ENCODE measurements around the gene CPLX3. TPM values are rescaled to one million over a fixed set of nuclear protein-coding genes. Genes with fewer than 3 reads are reported as not detected.

CPLX3 gene
- total RNA-seq, 1 donor from 2014 or later = not detected

DNA sequence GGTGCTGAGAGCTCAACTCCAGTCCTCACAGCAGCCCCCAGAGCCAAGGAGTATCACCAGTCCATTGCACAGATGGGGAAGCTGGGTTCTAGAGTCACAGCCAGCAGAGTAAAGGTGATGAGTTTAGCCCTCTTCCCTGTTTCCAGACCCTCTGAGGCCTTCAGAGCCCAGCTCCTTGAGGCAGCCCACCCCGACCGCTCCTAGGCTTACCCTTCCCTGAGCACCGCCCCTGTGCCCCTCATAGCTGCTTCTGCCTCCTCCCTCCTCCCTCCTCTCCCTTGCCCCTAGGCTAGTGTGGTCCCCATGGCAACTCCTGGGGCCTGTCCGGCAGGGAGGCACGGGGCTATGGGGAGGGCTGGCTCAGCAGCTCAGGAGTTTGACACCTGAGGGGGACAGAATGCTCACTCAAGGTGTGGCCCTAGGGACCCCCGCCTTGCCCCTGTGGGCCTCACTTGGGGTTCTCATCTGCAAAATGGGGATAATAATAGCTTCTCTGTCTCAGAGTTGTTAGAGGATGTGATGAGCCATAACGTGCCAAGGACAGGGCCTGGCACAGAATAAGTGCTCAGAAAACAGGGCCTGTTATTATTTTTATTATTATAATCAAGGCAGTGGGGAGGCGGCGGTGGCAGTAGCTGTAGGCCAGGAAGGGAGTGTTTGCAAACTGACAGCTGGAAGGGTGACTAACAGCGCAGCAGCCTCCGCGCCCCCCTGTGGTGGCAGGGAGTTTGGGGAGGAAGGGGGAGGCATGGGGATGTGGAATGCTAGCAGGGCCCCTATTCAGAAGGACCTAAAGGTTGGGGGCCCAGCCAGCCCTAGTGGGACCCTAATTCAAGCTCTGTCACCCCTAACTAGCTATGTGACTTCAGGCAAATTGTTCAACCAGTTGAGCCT is 33.0 kb upstream of the CPLX3 start:
- H3K27me3 Mint-ChIP-seq = no peaks in the 10 kb centered on the region
- H3K27ac Mint-ChIP-seq = no peak overlapping the region
- H3K4me1 Mint-ChIP-seq (ENCODE audit: unreplicated experiment) = peaks cover 38% of the 10 kb centered on the region
- no peak overlapping the region for H3K4me3 Mint-ChIP-seq
- H3K36me3 Mint-ChIP-seq = no peaks in the 10 kb centered on the region
- TF ChIP-seq, protein P1, sequence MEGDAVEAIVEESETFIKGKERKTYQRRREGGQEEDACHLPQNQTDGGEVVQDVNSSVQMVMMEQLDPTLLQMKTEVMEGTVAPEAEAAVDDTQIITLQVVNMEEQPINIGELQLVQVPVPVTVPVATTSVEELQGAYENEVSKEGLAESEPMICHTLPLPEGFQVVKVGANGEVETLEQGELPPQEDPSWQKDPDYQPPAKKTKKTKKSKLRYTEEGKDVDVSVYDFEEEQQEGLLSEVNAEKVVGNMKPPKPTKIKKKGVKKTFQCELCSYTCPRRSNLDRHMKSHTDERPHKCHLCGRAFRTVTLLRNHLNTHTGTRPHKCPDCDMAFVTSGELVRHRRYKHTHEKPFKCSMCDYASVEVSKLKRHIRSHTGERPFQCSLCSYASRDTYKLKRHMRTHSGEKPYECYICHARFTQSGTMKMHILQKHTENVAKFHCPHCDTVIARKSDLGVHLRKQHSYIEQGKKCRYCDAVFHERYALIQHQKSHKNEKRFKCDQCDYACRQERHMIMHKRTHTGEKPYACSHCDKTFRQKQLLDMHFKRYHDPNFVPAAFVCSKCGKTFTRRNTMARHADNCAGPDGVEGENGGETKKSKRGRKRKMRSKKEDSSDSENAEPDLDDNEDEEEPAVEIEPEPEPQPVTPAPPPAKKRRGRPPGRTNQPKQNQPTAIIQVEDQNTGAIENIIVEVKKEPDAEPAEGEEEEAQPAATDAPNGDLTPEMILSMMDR (conservative IDR thresholded peaks at IDR 0.05) = peak; percentile 18
- no peaks in the 10 kb centered on the region for H3K9me3 Mint-ChIP-seq
- no peak for DNase-seq (ENCODE audit: extremely low spot score, unreplicated experiment)

DNA sequence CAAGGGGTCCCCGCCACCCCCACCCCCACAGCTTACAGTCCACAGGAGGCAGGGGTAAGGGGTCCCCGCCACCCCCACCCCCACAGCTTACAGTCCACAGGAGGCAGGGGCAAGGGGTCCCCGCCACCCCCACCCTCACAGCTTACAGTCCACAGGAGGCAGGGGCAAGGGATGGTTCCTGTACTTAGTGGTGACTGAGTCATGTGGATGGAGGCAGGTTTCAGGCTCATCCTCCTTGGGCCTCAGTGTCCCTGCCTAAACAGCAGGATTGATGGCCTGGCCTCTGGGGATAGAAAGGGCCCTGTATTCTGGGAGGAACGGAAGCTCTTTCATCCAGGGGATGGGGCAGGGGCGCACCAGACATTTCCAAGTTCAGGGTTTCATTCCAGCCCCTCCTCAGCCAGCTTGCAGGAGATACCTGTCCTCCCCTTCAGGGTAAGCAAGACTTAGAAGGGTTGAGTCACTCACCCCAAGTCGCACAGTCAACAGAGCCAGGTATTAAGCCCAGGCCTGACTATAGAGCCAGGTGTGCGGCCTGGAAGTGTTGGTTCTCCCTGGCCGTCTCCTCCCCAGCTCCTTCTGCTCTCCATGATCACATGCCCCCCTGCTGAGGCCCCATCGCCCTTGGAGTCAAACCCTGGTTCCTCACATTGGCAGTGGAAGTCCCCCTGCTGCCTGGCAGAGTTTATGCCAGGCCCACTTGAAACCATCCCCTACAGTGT is 32.0 kb upstream of the CPLX3 start:
- Mint-ChIP-seq H3K36me3 (no peaks in the 10 kb centered on the region), H3K9me3 (no peaks in the 10 kb centered on the region)

DNA sequence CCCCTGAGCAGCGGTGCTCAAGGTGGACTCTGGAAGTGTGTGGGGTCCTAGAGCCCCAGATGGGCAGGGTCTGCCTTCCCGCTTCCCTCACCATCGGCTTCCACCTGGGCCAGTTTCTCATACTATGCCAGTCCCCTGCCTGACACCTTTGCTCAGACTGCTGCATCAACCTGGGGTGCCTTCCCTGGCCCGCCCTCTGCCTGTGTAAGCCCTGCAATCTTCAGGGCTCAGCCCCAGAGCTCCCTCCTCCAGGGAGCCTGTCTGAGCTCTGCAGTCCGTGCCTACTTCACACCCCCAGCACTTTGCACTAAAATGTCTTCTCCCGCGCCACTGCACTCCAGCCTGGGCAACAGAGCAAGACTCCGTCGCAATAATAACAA is 31.5 kb upstream of the CPLX3 start:
- Mint-ChIP-seq H3K27me3 (no peaks in the 10 kb centered on the region), H3K4me1 (ENCODE audit: unreplicated experiment) (peaks cover 23% of the 10 kb centered on the region), H3K27ac (no peak overlapping the region), H3K36me3 (no peaks in the 10 kb centered on the region), H3K4me3 (no peak overlapping the region), H3K9me3 (no peaks in the 10 kb centered on the region)
- TF ChIP-seq, protein P1 (conservative IDR thresholded peaks at IDR 0.05) = no peak
- no peak for DNase-seq (ENCODE audit: extremely low spot score, unreplicated experiment)

More for the DNA sequence above, 32.0 kb upstream of the CPLX3 start:
- Mint-ChIP-seq H3K27me3 (no peaks in the 10 kb centered on the region), H3K27ac (no peak overlapping the region), H3K4me3 (no peak overlapping the region), H3K4me1 (ENCODE audit: unreplicated experiment) (peaks cover 29% of the 10 kb centered on the region)
- TF ChIP-seq, protein P1 (conservative IDR thresholded peaks at IDR 0.05) = no peak
- DNase-seq (ENCODE audit: extremely low spot score, unreplicated experiment) = no peak

DNA sequence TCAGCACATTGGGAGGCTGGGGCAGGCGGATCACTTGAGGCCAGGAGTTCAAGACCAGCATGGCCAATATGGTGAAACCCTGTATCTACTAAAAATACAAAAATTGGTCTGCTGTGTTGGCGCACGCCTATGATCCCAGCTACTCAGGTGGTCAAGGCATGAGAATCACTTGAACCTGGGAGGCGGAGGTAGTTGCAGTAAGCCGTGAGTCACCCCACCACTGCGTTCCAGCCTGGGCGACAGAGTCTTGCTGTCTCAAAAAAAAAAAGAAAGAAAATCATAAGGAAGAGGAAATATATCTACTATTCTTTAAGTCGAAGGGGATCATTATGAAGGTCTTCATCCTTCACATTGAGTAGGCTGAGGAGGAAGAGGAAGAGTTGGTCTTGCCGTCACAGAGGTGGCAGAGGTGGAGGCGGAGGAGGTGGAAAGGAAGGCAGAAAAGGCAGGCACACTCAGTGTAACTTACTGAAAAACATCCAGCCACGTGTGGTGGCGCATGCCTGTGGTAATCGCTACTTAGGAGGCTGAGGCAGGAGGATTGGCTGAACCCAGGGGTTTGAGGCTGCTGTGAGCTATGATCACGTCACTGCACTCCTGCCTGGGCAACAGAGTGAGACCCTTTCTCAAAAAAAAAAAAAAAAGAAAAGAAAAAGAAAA is 30.3 kb upstream of the CPLX3 start:
- Mint-ChIP-seq H3K4me1 (ENCODE audit: unreplicated experiment) (peaks cover 16% of the 10 kb centered on the region), H3K27me3 (no peaks in the 10 kb centered on the region), H3K27ac (no peak overlapping the region), H3K4me3 (no peak overlapping the region), H3K36me3 (no peaks in the 10 kb centered on the region), H3K9me3 (no peaks in the 10 kb centered on the region)
- TF ChIP-seq, protein P1 (conservative IDR thresholded peaks at IDR 0.05) = no peak
- no peak for DNase-seq (ENCODE audit: extremely low spot score, unreplicated experiment)

DNA sequence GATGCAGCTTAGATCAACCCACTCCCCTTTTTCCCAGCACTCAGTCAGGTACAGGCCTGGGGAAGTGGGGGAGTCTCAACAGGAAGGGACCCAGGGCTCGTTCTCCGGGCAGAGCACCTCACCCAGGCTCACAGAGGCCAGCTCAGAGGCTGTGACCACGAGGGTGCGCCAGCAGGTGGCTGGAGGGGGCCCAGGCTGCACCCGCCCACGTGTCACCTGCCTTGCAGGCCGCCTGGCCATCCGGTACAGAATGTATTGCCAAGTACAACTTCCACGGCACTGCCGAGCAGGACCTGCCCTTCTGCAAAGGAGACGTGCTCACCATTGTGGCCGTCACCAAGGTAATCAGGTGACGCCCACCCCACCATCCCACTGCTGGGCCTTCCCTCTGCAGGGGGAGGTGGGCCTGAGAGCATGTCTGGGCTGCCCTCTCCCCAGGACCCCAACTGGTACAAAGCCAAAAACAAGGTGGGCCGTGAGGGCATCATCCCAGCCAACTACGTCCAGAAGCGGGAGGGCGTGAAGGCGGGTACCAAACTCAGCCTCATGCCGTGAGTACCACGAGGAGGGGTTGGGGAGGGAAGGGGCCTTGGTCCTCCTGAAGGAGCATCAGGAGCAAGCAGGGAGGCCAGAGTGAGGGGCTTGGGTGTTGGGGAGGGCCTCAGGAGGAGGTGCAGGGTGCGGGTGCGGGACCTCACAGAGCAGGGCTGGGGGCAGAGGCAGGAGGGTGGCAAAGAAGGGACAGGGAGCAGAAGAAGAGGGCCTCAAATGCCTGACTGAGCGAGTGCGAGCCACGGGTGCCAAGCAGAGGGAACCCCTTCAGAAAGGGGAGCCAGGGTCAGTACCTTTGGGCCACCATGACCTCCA is 27.8 kb upstream of the CPLX3 start:
- TF ChIP-seq, protein P1 (conservative IDR thresholded peaks at IDR 0.05) = no peak
- Mint-ChIP-seq H3K4me1 (ENCODE audit: unreplicated experiment) (no peaks in the 10 kb centered on the region), H3K27ac (no peak overlapping the region), H3K9me3 (no peaks in the 10 kb centered on the region), H3K4me3 (no peak overlapping the region), H3K36me3 (no peaks in the 10 kb centered on the region), H3K27me3 (no peaks in the 10 kb centered on the region)
- no peak for DNase-seq (ENCODE audit: extremely low spot score, unreplicated experiment)

Measured in type B pancreatic cell (in vitro differentiated cells).